HFFc6 (cell line): ENCODE measurements around the gene NUP93. TPM values are rescaled to one million over a fixed set of nuclear protein-coding genes. Genes with fewer than 3 reads are reported as not detected.

Experiments used
- DNase-seq: peaks from one replicate; pipeline ENCODE4 v3.0.0-alpha.2; 2018
- H3K27ac Mint-ChIP-seq: 2 replicates; pipeline ENCODE4 v1.8.0; 2020; ENCODE audit warnings: mild to moderate bottlenecking, mixed read lengths
- H3K27me3 Mint-ChIP-seq: 2 replicates; pipeline ENCODE4 v1.8.0; 2021; ENCODE audit warnings: mild to moderate bottlenecking, moderate library complexity, mixed read lengths; ENCODE audit not compliant: insufficient read depth
- H3K36me3 Mint-ChIP-seq: 2 replicates; pipeline ENCODE4 v1.8.0; 2021; ENCODE audit warnings: low read depth, mixed read lengths
- H3K4me1 Mint-ChIP-seq: 2 replicates; pipeline ENCODE4 v1.8.0; 2020; ENCODE audit warnings: low read depth, mixed read lengths
- H3K4me3 Mint-ChIP-seq: 2 replicates; pipeline ENCODE4 v1.8.0; 2020; ENCODE audit warnings: mild to moderate bottlenecking, moderate library complexity, mixed read lengths
- H3K9me3 Mint-ChIP-seq: 2 replicates; pipeline ENCODE4 v1.8.0; 2020; ENCODE audit warnings: mild to moderate bottlenecking, mixed read lengths
- CTCF ChIP-seq: fragments of 200-600 bp; sonication (generic); IDR thresholded peaks from 2 replicates; pipeline ENCODE4 v1.5.0; 2021; ENCODE audit warnings: antibody characterized with exemption, mild to moderate bottlenecking
- total RNA-seq, 6 experiments: library from RNA; stranded (reverse); fragmentation: NEBNext Ultra II Directional; extraction: Animal tissue kit (Norgen Biotek cat#: 25700); gene quantifications; 2 replicates in 1 of 6; 3 replicates in 5 of 6; pipeline ENCODE4 v1.2.3, GENCODE V29; 2021

The NUP93 gene
- total RNA-seq, 6 experiments from 2014 or later: 58.6 to 84.0 (median 78.8) TPM

DNA sequence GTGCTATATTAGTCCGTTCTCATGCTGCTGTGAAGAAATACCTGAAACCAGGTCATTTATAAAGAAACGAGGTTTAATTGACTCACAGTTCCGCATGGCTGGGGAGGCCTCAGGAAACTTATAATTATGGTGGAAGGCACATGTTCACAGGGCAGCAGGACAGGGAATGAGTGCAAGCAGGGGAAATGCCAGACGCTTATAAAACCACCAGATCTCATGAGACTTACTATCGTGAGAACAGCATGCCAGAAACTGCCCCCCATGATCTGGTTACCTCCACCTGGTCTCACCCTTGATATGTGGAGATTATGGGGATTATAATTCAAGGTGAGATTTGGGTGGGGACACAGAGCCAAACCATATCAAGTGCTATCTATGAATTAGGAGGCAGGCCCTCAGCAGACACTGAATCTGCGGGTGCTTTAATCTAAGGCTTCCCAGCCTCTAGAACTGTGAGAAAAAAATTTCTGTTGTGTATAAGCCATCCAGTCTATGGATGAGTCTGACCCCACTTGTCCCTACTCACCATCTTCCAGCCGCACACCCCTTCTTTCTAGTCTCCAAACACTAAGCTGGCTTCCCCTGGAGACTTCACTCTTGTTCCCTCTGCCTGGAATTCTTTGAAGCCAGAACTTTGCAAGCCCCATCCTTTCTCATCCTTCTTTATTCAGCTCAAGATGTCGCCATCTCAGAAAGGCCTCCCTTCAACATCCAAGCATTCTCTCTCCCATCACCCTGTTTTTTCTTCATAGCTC, 772 bp upstream of the NUP93 start:
- no peak for DNase-seq
- H3K27ac Mint-ChIP-seq: peak overlapping the region; percentile 89

DNA sequence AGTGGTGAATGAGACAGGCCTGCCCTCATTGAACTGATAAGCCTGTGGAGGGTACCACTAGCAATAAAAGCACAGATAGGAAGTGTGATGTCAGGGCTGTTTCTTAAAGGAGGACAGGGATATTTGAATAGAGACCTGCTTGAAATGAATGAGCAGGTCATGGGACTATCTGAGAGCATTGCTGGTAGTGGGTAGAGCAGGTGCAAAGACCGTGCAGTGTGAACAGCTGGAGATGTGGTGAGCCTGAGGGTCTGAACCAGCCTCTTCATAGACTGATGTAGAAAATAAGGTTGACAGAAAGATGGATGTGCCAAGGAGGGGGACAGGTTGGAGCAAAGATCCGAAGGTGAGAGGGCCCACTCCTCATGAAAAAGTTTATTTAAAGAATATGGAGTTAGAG, 2.4 kb downstream of the NUP93 start:
- H3K27me3 Mint-ChIP-seq: no peaks in the 10 kb centered on the region
- H3K4me1 Mint-ChIP-seq: peaks cover 26% of the 10 kb centered on the region
- TF ChIP-seq CTCF: no peak
- H3K36me3 Mint-ChIP-seq: no peaks in the 10 kb centered on the region
- DNase-seq: no peak
- H3K27ac Mint-ChIP-seq: no peak overlapping the region
- no peak overlapping the region for H3K4me3 Mint-ChIP-seq
- no peaks in the 10 kb centered on the region for H3K9me3 Mint-ChIP-seq

More for the DNA sequence above, 772 bp upstream of the NUP93 start:
- no peak overlapping the region; the same call in 1 of the 2 replicates for H3K4me3 Mint-ChIP-seq
- H3K4me1 Mint-ChIP-seq: peaks cover 14% of the 10 kb centered on the region
- no peak for TF ChIP-seq CTCF
- H3K36me3 Mint-ChIP-seq: no peaks in the 10 kb centered on the region
- peaks cover 3% of the 10 kb centered on the region; the same call in 1 of the 2 replicates for H3K27me3 Mint-ChIP-seq
- no peaks in the 10 kb centered on the region for H3K9me3 Mint-ChIP-seq

- H3K4me1 Mint-ChIP-seq: peaks cover 30% of the 10 kb centered on the region
- H3K9me3 Mint-ChIP-seq: no peaks in the 10 kb centered on the region
- no peak for TF ChIP-seq CTCF
- H3K27ac Mint-ChIP-seq: no peak overlapping the region
- no peak for DNase-seq
- no peaks in the 10 kb centered on the region for H3K27me3 Mint-ChIP-seq
- no peak overlapping the region for H3K4me3 Mint-ChIP-seq
- H3K36me3 Mint-ChIP-seq: no peaks in the 10 kb centered on the region
Measured at GRCh38 chr16:56732832-56733231, 2.9 kb downstream of the NUP93 start.

- peak; percentile 30 for DNase-seq
- no peaks in the 10 kb centered on the region for H3K36me3 Mint-ChIP-seq
- no peaks in the 10 kb centered on the region for H3K27me3 Mint-ChIP-seq
- no peaks in the 10 kb centered on the region for H3K9me3 Mint-ChIP-seq
- no peak for TF ChIP-seq CTCF
- H3K4me1 Mint-ChIP-seq: peaks cover 29% of the 10 kb centered on the region
- no peak overlapping the region for H3K27ac Mint-ChIP-seq
- no peak overlapping the region for H3K4me3 Mint-ChIP-seq
Measured at GRCh38 chr16:56734429-56734828, 4.5 kb downstream of the NUP93 start.

- Mint-ChIP-seq H3K9me3 (no peaks in the 10 kb centered on the region), H3K27me3 (no peaks in the 10 kb centered on the region), H3K4me3 (no peak overlapping the region), H3K27ac (no peak overlapping the region), H3K4me1 (peaks cover 28% of the 10 kb centered on the region), H3K36me3 (no peaks in the 10 kb centered on the region)
- DNase-seq: no peak
- no peak for TF ChIP-seq CTCF
Measured at GRCh38 chr16:56736476-56736875, 6.5 kb downstream of the NUP93 start.
